ENCODE results near the gene IL1RN.

GRCh38 chr2:113114224-113114945 lies 13.0 kb upstream of the IL1RN start:
- TF ChIP-seq CTCF (IDR thresholded peaks at IDR 0.05) = no peak
- TF ChIP-seq POLR2AphosphoS5 (IDR thresholded peaks at IDR 0.05; ENCODE audit: low read depth, low read length) = no peak
- no peak for TF ChIP-seq REST (IDR thresholded peaks at IDR 0.05; ENCODE audit: insufficient read depth in 1 of 2, low read depth in 2 of 2, low read length in 1 of 2)
- no peak for TF ChIP-seq SIN3A (IDR thresholded peaks at IDR 0.05; ENCODE audit: borderline replicate concordance, insufficient read depth, low read depth, low read length)
- TF ChIP-seq TCF7L2 (IDR thresholded peaks at IDR 0.05; ENCODE audit: low read depth, low read length) = no peak
